Epithelial cell of prostate (primary cell): ENCODE measurements around the gene UNC5CL.
"Not testable (repeated sequence)": the region's sequence is repeated elsewhere in the genome, so short reads cannot be mapped to it uniquely, and the experiment has no call there.

Experiments
- DNase-seq: peaks from one replicate; pipeline ENCODE4 v3.0.0-alpha.2; 2011; ENCODE audit warnings: low read depth, low spot score
- H3K27ac ChIP-seq: fragments of 450-650 bp; 2 replicates; pipeline ENCODE4 v1.5.1; 2017; ENCODE audit warnings: mild to moderate bottlenecking

The UNC5CL gene

DNA sequence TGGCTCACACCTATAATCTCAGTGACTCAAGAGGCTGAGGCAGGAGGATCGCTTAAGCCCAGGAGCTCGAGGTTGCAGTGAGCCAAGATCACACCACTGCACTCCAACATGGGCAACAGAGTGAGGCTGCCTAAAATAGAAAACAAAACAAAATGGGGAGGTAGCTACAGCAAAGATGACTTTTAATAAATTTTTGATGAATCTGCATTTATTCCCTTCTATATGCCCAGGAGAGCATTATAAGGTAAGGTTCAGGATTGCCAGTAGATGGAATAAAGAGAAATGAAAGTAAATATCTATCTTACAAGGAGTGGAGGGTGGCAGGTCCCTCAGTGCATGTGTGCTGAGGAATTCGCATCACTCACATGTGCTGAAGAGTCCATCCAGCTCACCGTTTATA, 24.2 kb downstream of the UNC5CL start:
- no peak for DNase-seq
- no peak overlapping the region for H3K27ac ChIP-seq

DNA sequence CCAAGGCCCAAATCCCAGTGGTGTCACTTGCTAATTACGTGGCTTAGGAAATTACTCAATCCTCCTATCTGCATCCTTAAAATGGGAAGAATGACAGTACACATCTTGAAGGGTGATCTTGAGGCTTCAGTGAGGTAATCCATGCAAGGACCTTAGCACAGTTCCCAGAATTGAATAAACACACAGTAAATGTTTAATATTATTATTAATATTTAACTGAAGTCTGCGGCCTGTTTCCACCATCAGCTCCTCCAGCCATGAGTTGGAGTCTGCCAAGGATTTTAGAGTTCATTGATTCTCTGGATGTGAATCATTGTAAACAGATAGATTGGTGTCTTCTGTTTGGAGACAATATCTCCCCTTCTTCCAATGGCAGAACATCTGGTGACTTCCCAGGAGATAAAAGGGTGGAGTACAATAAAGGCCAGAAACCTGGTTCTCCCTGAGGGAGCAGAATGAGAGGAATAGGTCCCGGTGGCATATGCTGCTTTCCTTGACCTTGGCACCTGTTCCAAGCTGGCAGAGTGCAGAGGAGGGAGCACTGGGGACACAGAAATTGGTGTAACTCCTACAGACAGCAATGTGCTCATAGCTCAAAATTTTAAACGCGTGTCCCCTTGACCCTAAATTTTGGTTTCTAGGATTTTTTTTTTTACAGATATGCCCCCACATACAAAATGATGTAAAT, 25.4 kb downstream of the UNC5CL start:
- H3K27ac ChIP-seq = no peak overlapping the region
- no peak for DNase-seq

DNA sequence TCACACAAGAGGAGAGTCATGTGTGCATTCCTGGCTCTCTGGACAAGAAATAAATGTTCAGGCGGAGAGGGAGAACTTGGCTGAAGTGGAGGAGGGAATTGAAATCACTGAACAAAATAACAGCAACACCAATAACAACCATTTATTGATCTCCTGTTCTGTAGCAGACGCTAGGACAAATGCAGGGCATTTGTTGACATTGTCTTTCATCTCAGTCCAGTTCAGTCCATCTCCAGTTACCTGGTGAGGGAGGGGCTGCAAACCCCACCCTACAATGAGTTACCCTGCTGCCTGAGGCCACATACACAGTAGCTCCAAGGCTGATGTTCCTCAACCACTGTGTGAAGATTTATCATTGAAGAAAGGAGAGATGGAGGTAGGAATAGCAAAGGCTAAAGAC, 27.3 kb downstream of the UNC5CL start:
- no peak overlapping the region for H3K27ac ChIP-seq
- no peak for DNase-seq

DNA sequence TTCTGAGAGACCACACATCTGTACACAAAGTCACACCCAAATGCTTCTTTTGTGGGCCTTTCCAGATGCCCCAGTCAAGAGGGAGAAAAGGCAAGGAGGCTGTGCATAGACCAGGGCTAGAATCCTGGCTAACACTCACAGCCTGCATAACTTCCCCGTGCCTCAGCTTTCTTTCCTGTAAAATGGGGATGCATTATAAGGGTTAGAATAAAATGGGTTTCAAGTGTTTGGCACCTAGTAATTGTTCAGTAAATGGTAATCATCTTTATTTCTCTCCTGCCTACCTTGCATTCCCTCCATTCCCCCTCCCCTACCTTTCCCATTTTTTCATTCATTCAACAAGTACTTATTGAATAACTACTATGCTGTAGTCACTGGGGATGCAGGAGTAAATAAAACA, 29.4 kb downstream of the UNC5CL start:
- H3K27ac ChIP-seq = no peak overlapping the region
- DNase-seq = no peak

DNA sequence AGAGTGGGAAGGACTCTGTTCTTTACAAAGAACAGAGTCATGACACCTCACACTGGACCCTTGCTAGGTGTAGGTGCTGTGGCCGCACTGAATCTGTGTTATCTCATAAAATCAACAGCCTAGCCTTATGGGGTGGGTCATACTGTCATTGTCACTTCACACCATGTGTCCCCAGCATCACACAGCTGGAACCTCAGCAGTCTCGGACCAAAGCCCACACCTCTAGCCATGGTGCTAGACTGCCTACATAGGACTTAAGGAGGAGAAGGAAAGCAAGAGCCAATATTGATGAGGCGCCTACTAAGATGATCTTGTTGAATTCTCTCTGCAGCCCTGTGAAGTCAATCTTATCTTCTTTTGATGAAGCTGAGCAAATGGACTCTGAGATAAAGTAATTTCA, 31.0 kb downstream of the UNC5CL start:
- no peak for DNase-seq

DNA sequence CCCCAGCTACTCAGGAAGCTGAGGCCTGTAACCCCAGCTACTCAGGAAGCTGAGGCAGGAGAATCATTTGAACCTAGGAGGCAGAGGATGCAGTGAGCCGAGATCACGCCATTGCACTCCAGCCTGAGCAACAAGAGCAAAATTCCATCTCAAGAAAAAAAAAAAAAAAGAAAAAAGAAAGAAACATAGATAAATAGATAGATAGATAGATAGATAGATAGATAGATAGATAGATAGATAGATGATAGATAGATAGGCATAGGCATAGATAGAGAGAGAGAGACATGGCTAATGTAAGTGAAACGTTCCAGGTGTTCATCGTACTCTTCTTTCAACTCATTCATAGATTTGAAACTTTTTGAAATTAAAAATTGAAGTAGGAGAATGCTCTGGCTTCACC, 32.0 kb downstream of the UNC5CL start:
- not testable (repeated sequence) for DNase-seq, H3K27ac ChIP-seq

More for the DNA sequence above, 31.0 kb downstream of the UNC5CL start:
- H3K27ac ChIP-seq = no peak overlapping the region

DNA sequence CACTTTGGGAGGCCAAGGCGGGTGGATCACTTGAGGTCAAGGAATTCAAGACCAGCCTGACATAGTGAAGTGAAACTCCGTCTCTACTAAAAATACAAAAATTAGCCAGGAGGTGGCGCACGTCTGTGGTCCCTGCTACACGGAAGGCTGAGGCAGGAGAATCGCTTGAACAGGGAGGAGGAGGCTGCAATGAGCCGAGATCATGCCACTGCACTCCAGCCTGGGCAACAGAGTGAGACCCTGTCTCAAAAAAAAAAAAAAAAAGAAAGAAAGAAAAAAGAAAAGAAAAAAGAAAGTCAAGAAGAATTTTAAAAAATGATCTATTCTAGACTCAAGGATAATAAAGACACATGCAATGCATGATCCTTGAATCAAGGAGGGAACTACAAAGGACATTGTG, 32.8 kb downstream of the UNC5CL start:
- H3K27ac ChIP-seq = not testable (repeated sequence)

DNA sequence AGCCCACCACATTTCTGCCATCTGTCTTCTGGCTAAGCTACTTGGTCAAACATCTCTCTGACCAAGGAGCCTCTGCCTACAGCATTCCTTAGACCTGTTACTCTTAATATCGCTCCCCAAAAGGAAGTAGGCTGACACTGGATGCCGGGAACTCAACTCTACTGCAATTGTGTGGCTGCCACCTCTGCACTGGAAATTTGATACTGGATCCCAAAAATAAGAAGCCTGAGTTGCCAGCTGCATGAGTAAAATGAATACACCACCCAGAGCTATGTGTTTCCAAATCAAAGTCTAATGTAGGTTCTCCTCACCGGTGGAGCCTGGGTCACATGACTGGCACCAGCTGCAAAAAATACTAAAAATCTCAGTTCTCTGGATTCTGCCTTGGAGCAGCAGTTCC, 36.9 kb downstream of the UNC5CL start:
- no peak for DNase-seq
- no peak overlapping the region for H3K27ac ChIP-seq

More for the DNA sequence above, 32.8 kb downstream of the UNC5CL start:
- not testable (repeated sequence) for DNase-seq

DNA sequence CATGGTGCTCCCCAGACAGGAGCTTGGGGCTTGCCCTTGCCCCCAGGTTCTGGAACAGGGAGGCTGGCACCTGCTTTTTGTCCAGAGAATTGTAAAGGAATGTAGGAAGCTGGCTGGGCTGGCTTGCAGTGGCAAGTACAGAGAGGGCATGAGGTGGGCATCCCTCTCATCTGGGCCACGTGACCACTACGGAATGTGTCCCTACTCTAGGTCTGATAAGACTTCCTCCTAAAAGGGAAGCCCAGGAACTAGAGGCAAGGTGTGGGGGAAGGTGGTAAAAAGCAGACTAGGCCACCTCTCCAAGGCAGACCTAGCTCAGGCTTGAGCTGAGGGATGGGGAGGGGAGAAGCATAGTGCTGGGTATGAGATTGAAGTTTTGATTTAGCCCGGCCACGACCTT, 38.8 kb downstream of the UNC5CL start:
- DNase-seq = no peak
- H3K27ac ChIP-seq = no peak overlapping the region

DNA sequence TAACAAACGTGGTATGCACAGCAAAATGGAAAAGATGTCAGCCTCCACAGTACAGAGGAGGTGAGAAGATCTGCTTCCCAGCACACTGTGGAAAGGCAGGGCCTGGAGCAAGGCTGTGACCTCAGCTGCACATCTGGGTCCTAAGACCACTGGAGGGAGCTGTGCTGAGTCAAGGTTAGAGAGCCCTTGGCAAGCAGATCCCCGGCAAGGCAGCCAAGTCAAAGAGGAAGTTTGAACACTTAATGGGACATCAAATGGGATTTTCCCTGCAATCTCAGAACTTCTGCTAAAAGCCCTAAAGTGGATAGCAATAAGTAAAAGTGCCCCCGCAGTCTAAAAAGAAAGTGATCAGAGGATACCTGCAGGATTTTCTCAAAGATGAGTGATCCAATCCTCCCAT, 39.5 kb downstream of the UNC5CL start:
- no peak overlapping the region for H3K27ac ChIP-seq
- DNase-seq = no peak

DNA sequence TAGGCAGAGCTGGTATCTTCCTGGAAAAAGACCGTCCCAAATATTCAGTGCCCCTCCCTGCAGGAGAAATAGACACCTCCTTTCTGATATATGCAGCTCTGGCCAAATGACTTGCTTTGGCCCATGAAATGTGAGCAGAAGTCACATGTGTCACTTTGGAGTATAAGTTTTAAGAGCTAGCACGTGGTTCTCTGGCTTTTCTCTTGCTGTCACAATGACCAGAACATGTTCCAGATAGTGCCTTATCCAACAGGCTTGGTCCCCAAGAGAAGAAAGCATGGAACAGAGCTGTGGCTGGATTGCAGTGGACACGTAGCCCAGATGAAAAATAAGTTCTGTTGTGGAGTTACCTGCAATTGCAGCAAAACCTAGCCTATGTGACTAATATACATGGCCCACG, 40.4 kb downstream of the UNC5CL start:
- H3K27ac ChIP-seq = no peak overlapping the region
- DNase-seq = no peak

DNA sequence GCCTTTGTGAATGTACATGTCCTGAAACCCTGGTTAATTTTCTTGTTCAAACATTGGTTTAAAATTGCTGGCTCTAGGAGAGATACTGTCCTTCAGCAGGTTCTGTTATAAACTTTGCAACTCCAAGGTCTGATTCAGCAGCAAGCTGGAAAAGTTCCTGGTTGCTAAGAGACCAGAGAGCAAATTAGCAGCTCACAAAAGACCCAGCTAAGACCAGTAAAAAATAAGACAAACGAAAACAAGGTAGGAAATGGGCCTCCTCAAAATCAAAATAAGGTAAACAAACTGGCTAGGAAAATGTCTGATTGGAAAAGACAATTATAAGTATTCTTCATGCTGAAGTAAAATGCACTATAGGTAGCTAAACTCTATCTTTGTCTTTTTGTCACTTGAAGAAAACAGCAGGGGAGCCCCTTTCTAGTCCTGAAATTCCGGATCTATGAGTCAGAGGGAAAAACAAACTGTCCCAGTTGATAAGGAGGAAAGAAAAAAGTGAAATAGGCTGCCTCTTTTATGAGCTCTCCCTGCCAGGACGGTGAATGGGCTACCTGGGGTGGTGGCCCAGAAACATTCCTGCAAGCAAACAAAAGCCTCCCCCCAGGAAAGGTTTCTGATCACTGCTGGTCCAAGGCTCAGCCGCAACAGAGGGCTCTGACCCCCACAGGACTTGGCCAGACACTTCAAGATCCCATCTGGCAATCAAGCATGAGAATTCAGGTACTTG, 41.6 kb downstream of the UNC5CL start:
- no peak for DNase-seq
- H3K27ac ChIP-seq = no peak overlapping the region

DNA sequence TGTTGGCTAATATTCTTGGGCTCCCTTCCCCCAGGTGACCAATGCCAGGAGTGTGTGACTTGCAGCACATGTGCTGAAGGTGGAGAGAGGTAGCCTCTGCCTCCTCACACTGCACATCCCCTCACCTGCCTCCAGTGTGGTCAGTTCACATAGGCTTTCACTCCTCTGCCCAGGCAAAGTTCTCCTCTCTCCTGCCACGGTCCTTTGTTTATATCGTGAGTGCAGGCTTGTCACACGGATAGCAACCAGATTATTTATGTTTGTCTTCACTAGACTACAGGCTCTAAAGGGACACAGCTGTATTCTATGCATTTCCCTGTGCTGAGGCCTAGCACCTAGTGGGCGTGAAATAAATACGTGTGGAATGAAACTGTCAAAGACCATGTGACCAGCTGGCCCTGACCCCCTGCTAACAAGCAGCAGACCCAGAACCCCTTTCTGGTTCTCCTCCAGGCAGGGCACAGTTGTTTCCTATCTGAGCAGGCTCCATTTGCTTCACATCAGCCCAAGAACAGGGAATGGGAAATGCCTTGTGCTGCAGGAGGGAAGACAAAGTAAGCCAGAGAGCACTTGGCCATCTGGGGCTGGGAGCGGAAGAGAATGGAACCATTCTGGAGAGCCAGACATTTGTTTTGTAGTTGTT, 42.3 kb downstream of the UNC5CL start:
- H3K27ac ChIP-seq = no peak overlapping the region
- DNase-seq = no peak

DNA sequence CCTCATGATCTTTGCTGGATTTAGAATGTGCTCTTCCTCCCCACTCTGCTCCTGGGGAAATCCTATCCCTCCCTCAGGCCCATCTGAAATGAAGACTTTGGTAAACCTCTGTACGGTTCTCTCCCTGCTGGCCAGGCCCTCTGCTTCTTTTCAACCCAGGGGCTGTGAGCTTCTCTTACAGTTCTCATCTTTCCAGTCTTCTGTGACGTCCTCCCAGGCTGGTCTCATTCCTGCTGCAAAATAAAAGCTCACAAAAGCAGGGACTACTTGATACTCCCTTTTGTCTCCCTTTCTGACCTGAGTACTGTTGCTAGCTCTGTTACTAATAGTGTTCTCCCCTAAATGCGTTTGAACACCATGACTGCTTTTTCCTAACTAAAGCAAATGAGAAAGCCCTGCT, 46.3 kb downstream of the UNC5CL start:
- no peak for DNase-seq
- no peak overlapping the region for H3K27ac ChIP-seq

DNA sequence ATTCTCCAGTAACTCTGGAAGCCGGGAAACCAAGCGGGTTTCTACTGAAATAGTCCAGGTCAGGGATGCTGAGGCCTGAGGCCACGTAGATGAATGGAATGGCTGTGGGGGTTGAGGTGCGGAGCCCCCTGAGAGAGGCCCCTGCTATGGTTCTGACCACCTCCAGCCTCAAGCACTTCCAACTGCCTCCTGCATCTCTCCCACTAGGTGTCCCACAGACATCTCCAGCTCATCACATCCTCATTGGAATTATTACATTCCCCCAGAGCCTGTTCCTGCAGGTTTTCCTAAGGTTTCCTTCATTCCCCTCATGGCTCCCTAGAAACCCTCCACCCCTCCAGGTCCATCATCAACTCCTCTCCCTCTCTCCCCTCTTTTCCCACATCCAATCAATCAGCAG, 48.7 kb downstream of the UNC5CL start:
- no peak for DNase-seq
- H3K27ac ChIP-seq = no peak overlapping the region

DNA sequence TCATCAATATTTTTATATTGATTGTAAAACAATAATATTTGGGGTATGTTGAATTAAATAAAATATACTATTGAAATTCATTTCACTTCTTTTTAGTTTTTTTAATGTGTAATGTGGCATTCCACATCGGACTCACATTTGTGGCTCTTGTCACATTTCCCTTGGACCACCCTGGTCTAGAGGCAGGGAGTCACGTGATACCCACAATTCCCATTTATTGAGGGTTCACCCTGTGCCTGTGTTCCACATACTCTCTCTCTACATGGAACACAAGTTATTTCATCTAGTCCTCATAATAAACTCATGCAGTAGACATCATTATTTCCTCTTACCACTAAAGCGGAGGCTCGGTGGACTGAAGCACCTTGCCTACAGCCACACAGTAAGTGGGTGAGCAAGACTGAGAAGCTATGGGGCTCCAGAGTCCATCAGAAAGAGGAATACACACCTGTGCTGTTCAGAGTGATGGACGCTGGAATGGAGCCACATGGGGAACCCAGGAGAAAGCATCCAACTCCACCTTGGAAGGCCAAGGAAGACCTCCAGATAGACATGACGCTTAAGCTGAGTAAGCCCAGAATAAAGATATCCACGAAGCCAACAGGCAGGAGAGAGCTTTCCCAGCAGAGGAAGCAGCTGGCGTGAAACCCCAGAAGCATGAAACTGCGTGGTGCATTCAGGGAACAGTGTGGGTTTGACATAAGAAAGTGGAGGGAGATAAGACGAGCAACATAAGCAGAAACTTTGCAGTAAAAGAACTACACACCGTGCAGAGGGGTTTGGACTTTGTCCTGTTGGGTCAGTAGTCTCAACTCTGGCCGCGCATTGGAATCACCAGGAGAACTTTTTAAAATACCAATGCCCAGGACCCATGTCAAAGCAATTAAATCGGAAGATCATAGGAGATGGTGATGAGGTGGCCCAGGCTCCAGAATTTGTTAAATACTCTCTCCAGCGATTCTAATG, 49.5 kb downstream of the UNC5CL start:
- no peak for DNase-seq
- H3K27ac ChIP-seq = no peak overlapping the region

DNA sequence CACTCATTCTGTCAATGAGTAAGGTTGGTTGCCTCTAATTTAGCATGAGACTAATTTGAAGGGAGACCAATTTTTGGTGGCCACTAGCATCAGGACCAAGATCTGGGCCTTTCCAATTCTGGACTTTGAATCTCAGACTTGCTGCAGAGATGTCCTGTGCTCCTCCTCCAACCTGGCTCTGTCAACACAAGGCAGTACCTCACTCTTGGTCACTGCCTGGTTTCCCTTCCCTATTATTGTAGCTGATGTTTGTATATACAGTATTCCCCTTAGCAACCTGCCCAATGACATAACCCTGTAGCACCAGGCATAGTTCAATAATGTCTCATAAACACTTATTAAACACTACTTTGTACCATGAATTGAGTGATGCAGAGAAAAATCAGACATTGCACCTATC, 50.4 kb downstream of the UNC5CL start:
- DNase-seq = no peak
- H3K27ac ChIP-seq = no peak overlapping the region

DNA sequence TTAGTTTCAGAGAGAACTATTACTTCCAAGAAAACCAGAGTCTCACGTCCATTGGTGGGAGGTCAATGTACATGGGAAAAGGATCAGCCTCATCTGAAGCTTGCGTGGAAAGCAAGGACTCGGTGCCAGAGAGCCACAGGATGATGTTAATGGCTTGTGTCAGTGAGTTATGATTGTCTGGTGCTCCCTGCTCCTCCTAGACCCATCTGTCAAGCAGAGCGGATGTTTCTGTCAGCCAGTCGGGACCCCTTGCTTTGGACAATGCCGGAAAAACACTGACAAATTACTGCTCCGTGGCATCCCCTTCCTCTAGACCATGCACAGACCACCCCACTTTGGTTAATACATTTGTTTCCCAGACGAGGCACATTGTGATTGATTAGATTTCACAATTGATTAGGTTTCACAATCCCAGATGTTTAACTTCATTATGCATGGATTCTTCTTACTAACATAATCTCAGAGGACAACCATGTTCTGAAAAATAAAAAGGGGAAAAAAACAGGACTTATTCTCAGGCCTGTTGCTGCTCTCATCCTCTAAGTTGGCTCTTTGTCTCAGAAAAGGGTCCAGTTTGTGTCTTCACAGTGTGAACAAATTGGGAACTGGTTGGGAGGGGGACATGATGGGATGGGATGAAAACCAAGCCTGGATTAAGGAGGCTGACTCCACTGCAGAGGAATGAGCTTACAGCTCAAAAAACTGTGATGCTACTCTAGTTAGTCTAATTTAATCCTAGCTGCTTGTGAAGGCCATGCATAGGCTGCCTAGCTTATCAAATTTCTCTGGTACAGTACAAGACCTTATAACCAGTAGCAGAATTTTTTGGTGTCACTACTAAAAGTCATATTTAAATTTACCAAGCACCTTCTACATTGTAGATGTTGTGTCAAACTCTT, 51.9 kb downstream of the UNC5CL start:
- no peak overlapping the region for H3K27ac ChIP-seq
- DNase-seq = no peak

DNA sequence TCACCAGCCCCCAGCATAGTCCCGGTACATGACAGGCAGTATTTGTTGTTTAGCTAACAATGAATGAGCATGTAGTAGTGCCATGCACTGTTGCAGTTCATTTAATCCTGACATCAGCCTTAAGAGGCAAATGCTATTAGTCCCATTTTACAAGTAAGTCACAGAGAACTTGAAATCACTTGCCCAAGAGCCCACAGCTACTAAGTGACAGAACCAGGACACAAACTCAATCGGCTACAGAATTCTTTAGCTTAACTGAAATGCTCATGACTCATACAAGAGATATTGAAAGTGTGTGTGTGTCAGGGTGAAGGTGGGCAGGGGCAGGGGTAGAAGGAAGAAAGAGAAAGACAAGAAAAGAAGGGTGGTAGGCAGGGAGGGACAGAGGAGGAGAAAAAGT, 52.7 kb downstream of the UNC5CL start:
- no peak for DNase-seq
- no peak overlapping the region for H3K27ac ChIP-seq
